H1 (cell line): ENCODE data around the gene FAM151A. TPM values are rescaled to one million over a fixed set of nuclear protein-coding genes. Genes with fewer than 3 reads are reported as not detected.
A peak's percentile ranks its signal among the peaks of the same experiment; 100 is the strongest.

ENCODE experiments used
- CTCF ChIA-PET: fragments of 300-600 bp; sonication (Branson Sonifier 250); formaldehyde crosslinking; loops from one replicate; lab custom pipeline; 2021; ENCODE audit not compliant: partially characterized antibody; lab: Charles Lee
- POLR2A ChIA-PET: fragments of 300-600 bp; sonication (Branson Sonifier 250); formaldehyde crosslinking; loops from one replicate; lab custom pipeline; 2021; ENCODE audit warnings: inconsistent platforms; ENCODE audit not compliant: partially characterized antibody; lab: Charles Lee
- DNase-seq, 2 experiments: peaks; one replicate each; pipeline versions ENCODE4 v3.0.0 to v3.0.0-alpha.2; 2010 to 2022; ENCODE audit warnings: low spot score in 2 of 2, low read depth in 1 of 2, mixed read lengths in 1 of 2
- FAIRE-seq: peaks from 2 replicates; lab custom pipeline; 2011; peaks lifted over from hg19 to GRCh38; lab: Jason Lieb, UNC
- H2AFZ ChIP-seq: 2 replicates; pipeline ENCODE4 v1.8.1; 2012; ENCODE audit warnings: low read length, inconsistent platforms
- H2AK5ac ChIP-seq: 2 replicates; pipeline ENCODE4 v1.6.1; 2013; ENCODE audit warnings: low read depth, low read length
- H2BK120ac ChIP-seq: replicated peaks from 2 replicates; pipeline ENCODE3; 2013; ENCODE audit warnings: low read depth, low read length, inconsistent platforms
- H2BK12ac ChIP-seq: 2 replicates; pipeline ENCODE4 v1.6.1; 2013; ENCODE audit warnings: low read depth, low read length
- H2BK15ac ChIP-seq: 2 replicates; pipeline ENCODE4 v1.6.1; 2013; ENCODE audit warnings: low read length
- H2BK20ac ChIP-seq: 2 replicates; pipeline ENCODE4 v1.6.1; 2013; ENCODE audit warnings: low read length
- H2BK5ac ChIP-seq: 2 replicates; pipeline ENCODE4 v1.6.1; 2013; ENCODE audit warnings: low read depth, low read length
- H3K14ac ChIP-seq: 2 replicates; pipeline ENCODE4 v1.6.1; 2013; ENCODE audit warnings: inconsistent platforms; ENCODE audit not compliant: insufficient read length
- H3K18ac ChIP-seq: 2 replicates; pipeline ENCODE4 v1.6.1; 2013; ENCODE audit warnings: low read length; ENCODE audit errors: extremely low read depth
- H3K23ac ChIP-seq: 2 replicates; pipeline ENCODE4 v1.6.1; 2013; ENCODE audit warnings: inconsistent platforms; ENCODE audit not compliant: insufficient read length
- H3K23me2 ChIP-seq: 2 replicates; pipeline ENCODE4 v1.6.1; 2013; ENCODE audit warnings: low read depth, low read length
- H3K27ac ChIP-seq: 2 replicates; pipeline ENCODE4 v1.6.1; 2011; ENCODE audit warnings: low read depth, low read length, inconsistent platforms
- H3K27me3 ChIP-seq, 4 experiments: replicated peaks in 1 of 4; 1 replicate in 1 of 4; 2 replicates in 3 of 4; pipeline versions ENCODE4 v1.6.1 to v1.8.1; 2011 to 2013; ENCODE audit warnings: low read length in 3 of 4, mild to moderate bottlenecking in 3 of 4, inconsistent platforms in 2 of 4, mixed read lengths in 2 of 4, moderate library complexity in 1 of 4; ENCODE audit not compliant: control insufficient read depth in 3 of 4, insufficient read depth in 3 of 4; ENCODE audit errors: extremely low read depth in 1 of 4
- H3K36me3 ChIP-seq, 4 experiments: 2 replicates each; pipeline versions ENCODE4 v1.6.1 to v1.8.1; 2011 to 2013; ENCODE audit warnings: mild to moderate bottlenecking in 4 of 4, low read length in 3 of 4, moderate library complexity in 2 of 4, control low read depth in 1 of 4, inconsistent platforms in 1 of 4; ENCODE audit not compliant: insufficient read depth in 4 of 4, control insufficient read depth in 2 of 4
- H3K4ac ChIP-seq: replicated peaks from 2 replicates; pipeline ENCODE3; 2013; ENCODE audit warnings: low read length, low read depth, mixed read lengths, inconsistent platforms; ENCODE audit not compliant: insufficient read length
- H3K4me1 ChIP-seq, 4 experiments: replicated peaks in 1 of 4; 1 replicate in 1 of 4; 2 replicates in 3 of 4; pipeline versions ENCODE4 v1.6.1 to v1.8.1; 2011 to 2013; ENCODE audit warnings: low read length in 3 of 4, inconsistent platforms in 2 of 4, mixed read lengths in 1 of 4; ENCODE audit not compliant: insufficient read depth in 4 of 4, control insufficient read depth in 3 of 4
- H3K4me2 ChIP-seq, 2 experiments: 2 replicates each; pipeline versions ENCODE4 v1.6.1 to v1.8.1; 2011 to 2013; ENCODE audit warnings: low read depth in 2 of 2, low read length in 2 of 2, control low read depth in 1 of 2, inconsistent platforms in 1 of 2, mild to moderate bottlenecking in 1 of 2; ENCODE audit not compliant: insufficient read depth in 1 of 2
- H3K4me3 ChIP-seq, 4 experiments: fragments of 200-600, 300-600 bp in 1 of 4; sonication (generic), shearing (Covaris generic), sonication (Bioruptor Twin) in 1 of 4; 2 replicates each; pipeline versions ENCODE4 v1.5.1 to v1.8.1; 2011 to 2016; ENCODE audit warnings: low read length in 4 of 4, low read depth in 3 of 4, control low read depth in 2 of 4, inconsistent platforms in 2 of 4, mild to moderate bottlenecking in 2 of 4, mixed read lengths in 1 of 4, moderate library complexity in 1 of 4; ENCODE audit not compliant: insufficient read depth in 2 of 4; ENCODE audit errors: extremely low read depth in 1 of 4
- H3K56ac ChIP-seq: replicated peaks from 2 replicates; pipeline ENCODE3; 2013; ENCODE audit warnings: low read depth, mild to moderate bottlenecking, mixed read lengths, low read length, inconsistent platforms; ENCODE audit not compliant: insufficient read length
- H3K79me1 ChIP-seq: 2 replicates; pipeline ENCODE4 v1.6.1; 2013; ENCODE audit warnings: low read depth, low read length, control low read depth
- H3K79me2 ChIP-seq, 2 experiments: 2 replicates each; pipeline versions ENCODE4 v1.6.1 to v1.8.1; 2012 to 2013; ENCODE audit warnings: low read length in 2 of 2, mild to moderate bottlenecking in 2 of 2, inconsistent platforms in 1 of 2; ENCODE audit not compliant: insufficient read depth in 2 of 2, control insufficient read depth in 1 of 2
- H3K9ac ChIP-seq, 4 experiments: replicated peaks in 1 of 4; 1 replicate in 1 of 4; 2 replicates in 3 of 4; pipeline versions ENCODE4 v1.6.1 to v1.8.1; 2011 to 2013; ENCODE audit warnings: low read depth in 3 of 4, low read length in 3 of 4, control low read depth in 2 of 4, mild to moderate bottlenecking in 2 of 4, moderate library complexity in 2 of 4, inconsistent platforms in 1 of 4; ENCODE audit errors: extremely low read depth in 1 of 4
- H3K9me3 ChIP-seq, 2 experiments: 2 replicates each; pipeline versions ENCODE4 v1.6.1 to v1.8.1; 2012 to 2013; ENCODE audit warnings: mild to moderate bottlenecking in 2 of 2, moderate library complexity in 2 of 2, control low read depth in 1 of 2, inconsistent platforms in 1 of 2, low read depth in 1 of 2, low read length in 1 of 2, mixed read lengths in 1 of 2; ENCODE audit not compliant: insufficient read depth in 2 of 2
- H4K20me1 ChIP-seq, 2 experiments: replicated peaks in 1 of 2; 2 replicates each; pipeline versions ENCODE3 to v1.8.1; 2011 to 2013; ENCODE audit warnings: inconsistent platforms in 2 of 2, low read length in 2 of 2, mild to moderate bottlenecking in 1 of 2; ENCODE audit not compliant: insufficient read depth in 2 of 2, control insufficient read depth in 1 of 2
- H4K5ac ChIP-seq: 2 replicates; pipeline ENCODE4 v1.6.1; 2013; ENCODE audit warnings: low read length, low read depth, mixed read lengths, inconsistent platforms; ENCODE audit not compliant: insufficient read length
- H4K8ac ChIP-seq: 2 replicates; pipeline ENCODE4 v1.8.0; 2013; ENCODE audit warnings: mild to moderate bottlenecking, moderate library complexity, low read length, inconsistent platforms; ENCODE audit not compliant: insufficient read depth; ENCODE audit errors: extremely low read depth
- H4K91ac ChIP-seq: replicated peaks from 2 replicates; pipeline ENCODE3; 2013; ENCODE audit warnings: low read length, mixed read lengths, inconsistent platforms; ENCODE audit not compliant: insufficient read length
- CBX8 ChIP-seq: fragments of 300-800, 300-1000 bp; sonication (generic); IDR thresholded peaks from 2 replicates; pipeline ENCODE4 v1.7.1; 2016; ENCODE audit warnings: low read depth, low read length, borderline replicate concordance
- FOSL1 ChIP-seq: IDR thresholded peaks from 2 replicates; pipeline ENCODE4 v1.6.1; 2011; ENCODE audit warnings: mild to moderate bottlenecking, low read depth, low read length, moderate library complexity; ENCODE audit not compliant: insufficient read depth
- HDAC6 ChIP-seq: IDR thresholded peaks from one replicate; pipeline ENCODE4 v1.7.1; 2012; ENCODE audit warnings: low read depth, mild to moderate bottlenecking, inconsistent platforms, low read length, moderate library complexity
- KDM5A ChIP-seq: fragments of 200-600 bp; IDR thresholded peaks from 2 replicates; pipeline ENCODE4 v1.7.1; 2012; ENCODE audit warnings: mild to moderate bottlenecking, low read length, inconsistent platforms, mixed read lengths
- MAFK ChIP-seq: IDR thresholded peaks from 2 replicates; pipeline ENCODE4 v1.6.1; 2012; ENCODE audit warnings: low read depth, mild to moderate bottlenecking, improper control_type of control experiment, low read length
- RAD21 ChIP-seq, 2 experiments: IDR thresholded peaks in 1 of 2; conservative IDR thresholded peaks in 1 of 2; 2 replicates each; pipeline ENCODE4 v1.6.1; 2011; ENCODE audit warnings: low read depth in 2 of 2, low read length in 2 of 2, improper control_type of control experiment in 1 of 2, inconsistent platforms in 1 of 2, mild to moderate bottlenecking in 1 of 2, moderate library complexity in 1 of 2
- YY1 ChIP-seq: IDR thresholded peaks from 2 replicates; pipeline ENCODE4 v1.6.1; 2011; ENCODE audit warnings: low read depth, mild to moderate bottlenecking, low read length
- WGBS, 2 experiments: shearing (Covaris generic) in 1 of 2; methylation state at CpG; one replicate each; pipeline versions ENCODE4 v1.1.6 to v1.1.7; 2013 to 2015; ENCODE audit warnings: low lambda C conversion rate in 2 of 2, mixed read lengths in 2 of 2, inconsistent platforms in 1 of 2, low coverage in 1 of 2, missing lambda C conversion rate in 1 of 2; ENCODE audit not compliant: insufficient replicate concordance in 2 of 2, insufficient coverage in 1 of 2, insufficient read length in 1 of 2; ENCODE audit errors: extremely low coverage in 1 of 2, missing lambda C conversion rate in 1 of 2; 5-methylcytosine and 5-hydroxymethylcytosine counted together
- polyA plus RNA-seq, 7 experiments: library from polyadenylated mRNA; depleted of rRNA in 3 of 7; stranded (reverse) in 5 of 7; unstranded in 2 of 7; fragments of >200 nt in 5 of 7; fragments of 200-250 nt in 2 of 7; gene quantifications; 1 replicate in 5 of 7; 2 replicates in 1 of 7; 4 replicates in 1 of 7; pipeline versions ENCODE4 v1.2.1 to v1.2.3, GENCODE V29; 2011 to 2013; ENCODE audit warnings: missing spikeins in 2 of 7, mixed read lengths in 2 of 7
- total RNA-seq: library from RNA; stranded (reverse); fragmentation: NEBNext Ultra II Directional; extraction: Animal tissue kit (Norgen Biotek cat#: 25700); gene quantifications from 2 replicates; pipeline ENCODE4 v1.2.1, GENCODE V29; 2021
- TF ChIP-seq, protein P1 (sequence below): IDR thresholded peaks from 2 replicates; pipeline ENCODE4 v1.6.1; 2011; ENCODE audit warnings: low read depth, mild to moderate bottlenecking, low read length; ENCODE audit not compliant: insufficient read depth

The FAM151A gene
- total and polyA plus RNA-seq, 2 of the 8 experiments (the other 6 are each of a cell fraction or from before 2014, with no cell fraction given) = not detected

GRCh38 chr1:54606096-54606989 is 17.0 kb downstream of the FAM151A start:
- peak overlapping the region; percentile 83; the same call in 1 of the 2 replicates for H2BK20ac ChIP-seq
- no peak overlapping the region for H3K23ac ChIP-seq
- 84% methylated on average over 9 of the region's 9 CpGs; no CpG with 5 or more reads in 1 of the 2 experiments for WGBS, 2 experiments
- POLR2A ChIA-PET = interaction anchor here (1.1 kb wide), 1 partner anchor 190 kb away, joined by 3 read pairs; no protein-coding TSS in a partner anchor
- CTCF ChIA-PET = interaction anchor here (0.6 kb wide), 1 partner anchor 8 kb away, joined by 3 read pairs; no protein-coding TSS in a partner anchor
- H3K79me2 ChIP-seq = no peaks in the 10 kb centered on the region
- H4K20me1 ChIP-seq = peaks cover 0 to 2% of the 10 kb centered on the region in 2 experiments
- H2AK5ac ChIP-seq = no peak overlapping the region
- H2BK12ac ChIP-seq = no peak overlapping the region
- H2AFZ ChIP-seq = no peak overlapping the region
- no peak overlapping the region; the same call in 1 of the 2 replicates for H3K18ac ChIP-seq
- FAIRE-seq (no peak), DNase-seq (no peak)
- no peak overlapping the region for H2BK120ac ChIP-seq
- H4K5ac ChIP-seq = no peak overlapping the region
- no peak for TF ChIP-seq FOSL1
- TF ChIP-seq HDAC6 = no peak
- no peak for TF ChIP-seq MAFK
- no peak for TF ChIP-seq KDM5A
- TF ChIP-seq YY1 = no peak
- no peak for TF ChIP-seq CBX8
- TF ChIP-seq RAD21 (IDR thresholded peaks at IDR 0.05 in 1 of 2, conservative IDR thresholded peaks at IDR 0.05 in 1 of 2; ENCODE audit: low read depth in 2 of 2, low read length in 2 of 2) = no peak
- TF ChIP-seq, protein P1, sequence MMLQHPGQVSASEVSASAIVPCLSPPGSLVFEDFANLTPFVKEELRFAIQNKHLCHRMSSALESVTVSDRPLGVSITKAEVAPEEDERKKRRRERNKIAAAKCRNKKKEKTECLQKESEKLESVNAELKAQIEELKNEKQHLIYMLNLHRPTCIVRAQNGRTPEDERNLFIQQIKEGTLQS = no peak
- peak overlapping the region; percentile 35; the same call in 1 of the 2 replicates for H2BK5ac ChIP-seq
- H3K36me3 ChIP-seq = no peaks in the 10 kb centered on the region
- no peaks in the 10 kb centered on the region for H3K23me2 ChIP-seq
- no peak overlapping the region for H3K9ac ChIP-seq
- no peak overlapping the region for H3K4me2 ChIP-seq
- H3K4me3 ChIP-seq = no peak overlapping the region
- peaks cover 3 to 11% (median 7%) of the 10 kb centered on the region in 4 experiments; a peak in 6 of 7 replicates for H3K4me1 ChIP-seq
- H4K91ac ChIP-seq = peak overlapping the region; percentile 47
- no peaks in the 10 kb centered on the region for H3K9me3 ChIP-seq
- H3K79me1 ChIP-seq = no peaks in the 10 kb centered on the region
- H3K14ac ChIP-seq = no peak overlapping the region
- no peaks in the 10 kb centered on the region for H3K27me3 ChIP-seq
- no peak overlapping the region for H3K4ac ChIP-seq
- H2BK15ac ChIP-seq = no peak overlapping the region
- no peak overlapping the region for H4K8ac ChIP-seq
- no peak overlapping the region for H3K56ac ChIP-seq
- no peak overlapping the region for H3K27ac ChIP-seq
